ENCODE results near the gene UBR2.
A peak's percentile ranks its signal among the peaks of the same experiment; 100 is the strongest.

The UBR2 gene

GRCh38 chr6:42532038-42532669 is 31.7 kb upstream of the UBR2 start:
- Histone ChIP-seq H3K9ac (ENCODE audit: low read length) (no peak overlapping the region), H3K9me3 (ENCODE audit: control insufficient read depth, low read length) (no peaks in the 10 kb centered on the region)
- peak; percentile 89 for DNase-seq (ENCODE audit: low read depth)

GRCh38 chr6:42533794-42534193 is 30.0 kb upstream of the UBR2 start:
- Histone ChIP-seq H3K9ac (ENCODE audit: low read length) (no peak overlapping the region), H3K27me3 (replicated peaks; ENCODE audit: control insufficient read depth, insufficient read depth, low read length) (no peaks in the 10 kb centered on the region), H3K4me1 (ENCODE audit: control insufficient read depth, insufficient read depth, low read length) (no peaks in the 10 kb centered on the region), H3K4me3 (ENCODE audit: low read length) (no peak overlapping the region), H3K9me3 (ENCODE audit: control insufficient read depth, low read length) (no peaks in the 10 kb centered on the region), H3K36me3 (ENCODE audit: control insufficient read depth, insufficient read depth, low read length, severe bottlenecking) (no peaks in the 10 kb centered on the region)
- DNase-seq (ENCODE audit: low read depth), result no peak

More at GRCh38 chr6:42532038-42532669, 31.7 kb upstream of the UBR2 start:
- no peaks in the 10 kb centered on the region for H3K36me3 ChIP-seq (ENCODE audit: control insufficient read depth, insufficient read depth, low read length, severe bottlenecking)
- no peak overlapping the region for H3K4me3 ChIP-seq (ENCODE audit: low read length)
- no peaks in the 10 kb centered on the region for H3K4me1 ChIP-seq (ENCODE audit: control insufficient read depth, insufficient read depth, low read length)
- H3K27me3 ChIP-seq (replicated peaks; ENCODE audit: control insufficient read depth, insufficient read depth, low read length), result no peaks in the 10 kb centered on the region

DNA sequence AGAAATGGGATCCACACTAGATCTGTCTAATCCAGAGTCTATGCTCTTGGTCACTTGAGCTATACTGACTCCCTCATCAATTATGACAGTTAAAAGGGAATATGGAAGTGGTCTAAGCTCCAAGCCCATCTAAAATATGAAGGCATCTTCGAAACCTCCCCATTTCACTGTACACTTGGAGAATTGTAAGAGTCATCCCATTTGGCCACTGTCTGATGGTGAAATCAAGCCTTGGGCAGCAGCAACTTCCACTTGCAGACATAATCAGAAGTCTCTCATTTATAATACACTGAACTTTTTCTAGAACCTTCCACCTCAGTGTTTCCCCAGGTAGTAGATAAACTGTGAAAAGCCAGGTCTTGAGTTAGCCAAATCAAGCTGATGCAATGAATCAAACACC is 26.3 kb upstream of the UBR2 start:
- no peak overlapping the region for H3K4me3 ChIP-seq (ENCODE audit: low read length)
- no peaks in the 10 kb centered on the region for H3K27me3 ChIP-seq (replicated peaks; ENCODE audit: control insufficient read depth, insufficient read depth, low read length)
- no peaks in the 10 kb centered on the region for H3K36me3 ChIP-seq (ENCODE audit: control insufficient read depth, insufficient read depth, low read length, severe bottlenecking)
- no peak overlapping the region for H3K9ac ChIP-seq (ENCODE audit: low read length)
- no peaks in the 10 kb centered on the region for H3K4me1 ChIP-seq (ENCODE audit: control insufficient read depth, insufficient read depth, low read length)
- H3K9me3 ChIP-seq (ENCODE audit: control insufficient read depth, low read length), result no peaks in the 10 kb centered on the region
- no peak for DNase-seq (ENCODE audit: low read depth)

DNA sequence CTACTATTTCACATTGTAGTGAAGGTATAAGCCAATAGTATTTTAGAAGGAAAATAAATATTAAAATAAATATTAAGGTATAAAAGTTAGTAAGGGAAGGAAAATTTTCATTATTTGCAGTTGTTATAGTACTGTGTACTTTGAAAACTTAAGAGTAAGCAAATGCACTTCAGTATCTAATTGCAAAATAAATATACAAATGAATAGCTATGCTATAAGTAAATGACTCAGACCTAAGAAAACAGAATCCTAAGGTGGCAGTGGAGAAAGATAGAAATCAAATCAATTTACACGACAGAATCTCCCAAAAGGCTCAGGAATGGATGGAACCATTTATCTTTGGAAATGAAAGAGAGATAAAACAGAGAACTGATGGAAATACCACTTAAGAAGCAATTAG is 24.7 kb upstream of the UBR2 start:
- no peaks in the 10 kb centered on the region for H3K4me1 ChIP-seq (ENCODE audit: control insufficient read depth, insufficient read depth, low read length)
- H3K36me3 ChIP-seq (ENCODE audit: control insufficient read depth, insufficient read depth, low read length, severe bottlenecking), result no peaks in the 10 kb centered on the region
- no peaks in the 10 kb centered on the region for H3K27me3 ChIP-seq (replicated peaks; ENCODE audit: control insufficient read depth, insufficient read depth, low read length)
- H3K9ac ChIP-seq (ENCODE audit: low read length), result no peak overlapping the region
- H3K4me3 ChIP-seq (ENCODE audit: low read length), result no peak overlapping the region
- no peaks in the 10 kb centered on the region for H3K9me3 ChIP-seq (ENCODE audit: control insufficient read depth, low read length)
- no peak for DNase-seq (ENCODE audit: low read depth)

GRCh38 chr6:42545226-42545773 is 18.5 kb upstream of the UBR2 start:
- H3K4me3 ChIP-seq (ENCODE audit: low read length), result no peak overlapping the region
- no peaks in the 10 kb centered on the region for H3K36me3 ChIP-seq (ENCODE audit: control insufficient read depth, insufficient read depth, low read length, severe bottlenecking)
- no peak overlapping the region for H3K9ac ChIP-seq (ENCODE audit: low read length)
- H3K4me1 ChIP-seq (ENCODE audit: control insufficient read depth, insufficient read depth, low read length), result peaks cover 6% of the 10 kb centered on the region
- DNase-seq (ENCODE audit: low read depth), result no peak
- H3K27me3 ChIP-seq (replicated peaks; ENCODE audit: control insufficient read depth, insufficient read depth, low read length), result no peaks in the 10 kb centered on the region
- no peaks in the 10 kb centered on the region for H3K9me3 ChIP-seq (ENCODE audit: control insufficient read depth, low read length)

DNA sequence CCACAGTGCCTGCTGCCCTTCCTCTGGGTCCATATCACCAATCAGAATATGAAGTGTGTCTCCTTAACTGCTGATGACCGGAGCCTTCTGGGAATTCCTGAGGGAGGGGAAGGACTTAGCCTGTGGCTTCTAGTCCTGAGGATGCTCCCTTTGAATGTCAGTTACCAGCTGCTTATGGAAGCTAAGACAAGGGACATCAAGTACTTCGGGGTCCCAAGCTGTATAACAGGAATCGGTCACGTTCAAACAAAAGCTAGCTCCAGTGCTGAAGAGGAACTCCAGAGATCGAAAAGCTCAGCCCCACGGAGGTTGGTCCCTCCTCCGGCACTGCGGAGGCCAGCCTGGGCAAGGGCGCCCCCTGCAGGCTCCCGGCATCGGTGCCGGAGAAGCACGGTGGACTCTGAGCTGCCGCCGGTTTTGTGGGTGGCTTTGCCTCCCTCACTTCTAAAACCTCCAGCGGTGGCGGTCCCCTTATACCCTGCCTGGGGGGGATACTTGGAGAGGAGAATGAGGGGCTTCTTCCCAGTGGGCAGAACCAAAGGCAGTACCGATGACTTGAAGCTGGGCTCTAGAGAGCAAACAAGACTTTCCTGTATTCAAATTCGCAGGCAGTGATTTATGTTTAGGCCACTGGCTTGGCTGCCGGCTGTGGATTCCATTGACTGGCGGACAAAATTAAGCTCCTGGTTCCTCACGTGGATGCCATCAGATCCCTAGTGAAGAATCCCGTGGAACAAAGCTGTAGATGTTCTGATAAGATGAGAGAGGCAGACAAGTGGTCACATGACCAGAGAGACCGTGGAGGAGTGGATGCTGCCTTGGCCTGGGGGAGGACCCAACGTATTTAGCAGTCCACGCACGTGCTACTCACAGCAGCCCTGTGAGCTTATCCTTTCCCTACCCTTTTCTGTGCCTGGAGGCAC is 16.2 kb upstream of the UBR2 start:
- H3K9ac ChIP-seq (ENCODE audit: low read length), result peak overlapping the region; percentile 83
- H3K9me3 ChIP-seq (ENCODE audit: control insufficient read depth, low read length), result no peaks in the 10 kb centered on the region
- no peaks in the 10 kb centered on the region for H3K36me3 ChIP-seq (ENCODE audit: control insufficient read depth, insufficient read depth, low read length, severe bottlenecking)
- peaks cover 14% of the 10 kb centered on the region for H3K4me1 ChIP-seq (ENCODE audit: control insufficient read depth, insufficient read depth, low read length)
- peak; percentile 91 for DNase-seq (ENCODE audit: low read depth)
- no peaks in the 10 kb centered on the region for H3K27me3 ChIP-seq (replicated peaks; ENCODE audit: control insufficient read depth, insufficient read depth, low read length)
- peak overlapping the region; percentile 84 for H3K4me3 ChIP-seq (ENCODE audit: low read length)

- H3K9me3 ChIP-seq (ENCODE audit: control insufficient read depth, low read length), result no peaks in the 10 kb centered on the region
- H3K27me3 ChIP-seq (replicated peaks; ENCODE audit: control insufficient read depth, insufficient read depth, low read length), result no peaks in the 10 kb centered on the region
- no peak overlapping the region for H3K4me3 ChIP-seq (ENCODE audit: low read length)
- H3K4me1 ChIP-seq (ENCODE audit: control insufficient read depth, insufficient read depth, low read length), result peaks cover 14% of the 10 kb centered on the region
- H3K36me3 ChIP-seq (ENCODE audit: control insufficient read depth, insufficient read depth, low read length, severe bottlenecking), result no peaks in the 10 kb centered on the region
- H3K9ac ChIP-seq (ENCODE audit: low read length), result no peak overlapping the region
- peak; percentile 33 for DNase-seq (ENCODE audit: low read depth)
Measured at GRCh38 chr6:42550277-42550676, 13.6 kb upstream of the UBR2 start.

- no peaks in the 10 kb centered on the region for H3K9me3 ChIP-seq (ENCODE audit: control insufficient read depth, low read length)
- no peaks in the 10 kb centered on the region for H3K27me3 ChIP-seq (replicated peaks; ENCODE audit: control insufficient read depth, insufficient read depth, low read length)
- H3K4me1 ChIP-seq (ENCODE audit: control insufficient read depth, insufficient read depth, low read length), result peaks cover 14% of the 10 kb centered on the region
- no peaks in the 10 kb centered on the region for H3K36me3 ChIP-seq (ENCODE audit: control insufficient read depth, insufficient read depth, low read length, severe bottlenecking)
- no peak overlapping the region for H3K4me3 ChIP-seq (ENCODE audit: low read length)
- H3K9ac ChIP-seq (ENCODE audit: low read length), result no peak overlapping the region
- no peak for DNase-seq (ENCODE audit: low read depth)
Measured at GRCh38 chr6:42551217-42551616, 12.6 kb upstream of the UBR2 start.

DNA sequence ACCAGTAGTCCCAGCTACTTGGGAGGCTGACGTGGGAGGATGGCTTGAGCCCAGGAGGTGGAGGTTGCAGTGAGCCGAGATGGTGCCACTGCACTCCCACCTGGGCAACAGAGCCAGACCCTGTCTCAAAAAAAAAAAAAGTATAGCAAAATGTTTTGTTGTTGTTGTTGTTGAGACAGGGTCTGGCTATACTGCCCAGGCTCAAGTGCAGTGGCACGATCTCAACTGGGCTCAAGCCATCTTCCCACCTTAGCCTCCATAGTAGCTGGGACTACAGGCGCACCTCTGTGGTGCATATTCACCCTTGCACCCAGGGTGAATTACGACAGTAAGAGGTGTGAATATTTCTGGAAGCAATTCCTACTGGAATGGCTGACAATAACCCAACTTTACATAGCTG is 11.4 kb upstream of the UBR2 start:
- peaks cover 11% of the 10 kb centered on the region for H3K4me1 ChIP-seq (ENCODE audit: control insufficient read depth, insufficient read depth, low read length)
- H3K27me3 ChIP-seq (replicated peaks; ENCODE audit: control insufficient read depth, insufficient read depth, low read length), result no peaks in the 10 kb centered on the region
- no peaks in the 10 kb centered on the region for H3K9me3 ChIP-seq (ENCODE audit: control insufficient read depth, low read length)
- DNase-seq (ENCODE audit: low read depth), result no peak
- H3K9ac ChIP-seq (ENCODE audit: low read length), result no peak overlapping the region
- H3K4me3 ChIP-seq (ENCODE audit: low read length), result no peak overlapping the region
- no peaks in the 10 kb centered on the region for H3K36me3 ChIP-seq (ENCODE audit: control insufficient read depth, insufficient read depth, low read length, severe bottlenecking)

- no peak for DNase-seq (ENCODE audit: low read depth)
- H3K9me3 ChIP-seq (ENCODE audit: control insufficient read depth, low read length), result no peaks in the 10 kb centered on the region
- H3K4me3 ChIP-seq (ENCODE audit: low read length), result no peak overlapping the region
- H3K4me1 ChIP-seq (ENCODE audit: control insufficient read depth, insufficient read depth, low read length), result peaks cover 8% of the 10 kb centered on the region
- H3K27me3 ChIP-seq (replicated peaks; ENCODE audit: control insufficient read depth, insufficient read depth, low read length), result no peaks in the 10 kb centered on the region
- no peaks in the 10 kb centered on the region for H3K36me3 ChIP-seq (ENCODE audit: control insufficient read depth, insufficient read depth, low read length, severe bottlenecking)
- H3K9ac ChIP-seq (ENCODE audit: low read length), result no peak overlapping the region
Measured at GRCh38 chr6:42555477-42556457, 8.1 kb upstream of the UBR2 start.

Measured in adipocyte (in vitro differentiated cells).